ENCODE results near the gene NCLN. TPM values are rescaled to one million over a fixed set of nuclear protein-coding genes. Genes with fewer than 3 reads are reported as not detected.

The NCLN gene
- total RNA-seq, 2 experiments from 2014 or later: 49.6 to 51.9 TPM

DNA sequence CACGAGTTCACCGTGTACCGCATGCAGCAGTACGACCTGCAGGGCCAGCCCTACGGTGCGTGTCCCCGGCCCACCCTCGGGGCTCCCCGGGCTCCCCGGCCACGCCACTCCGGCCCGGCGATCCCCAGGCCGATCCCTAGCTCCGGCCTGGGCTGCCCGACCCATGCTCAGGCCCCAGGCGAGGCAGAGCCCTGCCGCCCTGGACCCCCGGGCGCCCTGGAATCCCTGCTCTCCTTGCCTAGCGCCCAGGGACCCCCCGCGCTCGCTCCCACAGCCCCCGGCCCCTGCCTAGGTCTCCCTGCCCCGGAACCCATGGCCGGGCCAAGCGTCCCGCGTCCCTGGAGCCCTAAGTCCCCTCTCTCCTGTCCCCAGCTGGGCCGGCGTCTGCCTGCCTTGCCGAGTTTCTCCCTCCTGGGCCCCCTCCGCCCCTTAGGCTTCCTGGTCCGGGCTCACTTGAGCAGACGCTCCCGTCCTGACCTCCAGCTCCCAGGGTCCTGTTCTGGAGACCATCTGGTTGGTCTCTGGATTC is 494 bp downstream of the NCLN start:
- CTCF ChIA-PET: no interaction called here
- H3K4me3 ChIP-seq (ENCODE audit: low read length): peak overlapping the region; percentile 59
- H3K9me3 ChIP-seq (ENCODE audit: control insufficient read depth in 1 of 2, insufficient read depth in 1 of 2, low read length in 2 of 2): no peaks in the 10 kb centered on the region
- POLR2A ChIA-PET: interaction anchor here (0.8 to 4.1 kb wide), 11 partner anchors 8 to 236 kb away, joined by 3 to 19 read pairs (median 4); no protein-coding TSS in a partner anchor
- Mint-ChIP-seq H3K4me1 (ENCODE audit: low read depth) (peaks cover 53% of the 10 kb centered on the region), H3K9me3 (no peaks in the 10 kb centered on the region), H3K27ac (peak overlapping the region; percentile 79), H3K27me3 (no peaks in the 10 kb centered on the region), H3K36me3 (ENCODE audit: low read depth) (peaks cover 43% of the 10 kb centered on the region), H3K4me3 (peak overlapping the region; percentile 87)
- TF ChIP-seq, protein P1, sequence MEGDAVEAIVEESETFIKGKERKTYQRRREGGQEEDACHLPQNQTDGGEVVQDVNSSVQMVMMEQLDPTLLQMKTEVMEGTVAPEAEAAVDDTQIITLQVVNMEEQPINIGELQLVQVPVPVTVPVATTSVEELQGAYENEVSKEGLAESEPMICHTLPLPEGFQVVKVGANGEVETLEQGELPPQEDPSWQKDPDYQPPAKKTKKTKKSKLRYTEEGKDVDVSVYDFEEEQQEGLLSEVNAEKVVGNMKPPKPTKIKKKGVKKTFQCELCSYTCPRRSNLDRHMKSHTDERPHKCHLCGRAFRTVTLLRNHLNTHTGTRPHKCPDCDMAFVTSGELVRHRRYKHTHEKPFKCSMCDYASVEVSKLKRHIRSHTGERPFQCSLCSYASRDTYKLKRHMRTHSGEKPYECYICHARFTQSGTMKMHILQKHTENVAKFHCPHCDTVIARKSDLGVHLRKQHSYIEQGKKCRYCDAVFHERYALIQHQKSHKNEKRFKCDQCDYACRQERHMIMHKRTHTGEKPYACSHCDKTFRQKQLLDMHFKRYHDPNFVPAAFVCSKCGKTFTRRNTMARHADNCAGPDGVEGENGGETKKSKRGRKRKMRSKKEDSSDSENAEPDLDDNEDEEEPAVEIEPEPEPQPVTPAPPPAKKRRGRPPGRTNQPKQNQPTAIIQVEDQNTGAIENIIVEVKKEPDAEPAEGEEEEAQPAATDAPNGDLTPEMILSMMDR (IDR thresholded peaks at IDR 0.05): no peak
- peaks cover 34% of the 10 kb centered on the region for H3K36me3 ChIP-seq (ENCODE audit: insufficient read depth, low read length)
- H3K4me1 ChIP-seq (ENCODE audit: insufficient read depth, low read length): peaks cover 90% of the 10 kb centered on the region
- H3K27me3 ChIP-seq (ENCODE audit: control insufficient read depth in 1 of 2, insufficient read depth in 2 of 2, low read length in 2 of 2): no peaks in the 10 kb centered on the region
- intact Hi-C loops (cut with DNase I, micrococcal nuclease): loop anchor here in 1 of 2 experiments (5.0 to 10.0 kb wide), 2 partner anchors 234 to 249 kb away; no protein-coding TSS in a partner anchor
- DNase-seq: peak in 1 of 14 experiments; percentile 53
- no peak for ATAC-seq (ENCODE audit: poor library complexity)
- H3K27ac ChIP-seq (ENCODE audit: low read depth in 1 of 2, low read length in 2 of 2): peak overlapping the region in 1 of 2 donors; percentile 46

DNA sequence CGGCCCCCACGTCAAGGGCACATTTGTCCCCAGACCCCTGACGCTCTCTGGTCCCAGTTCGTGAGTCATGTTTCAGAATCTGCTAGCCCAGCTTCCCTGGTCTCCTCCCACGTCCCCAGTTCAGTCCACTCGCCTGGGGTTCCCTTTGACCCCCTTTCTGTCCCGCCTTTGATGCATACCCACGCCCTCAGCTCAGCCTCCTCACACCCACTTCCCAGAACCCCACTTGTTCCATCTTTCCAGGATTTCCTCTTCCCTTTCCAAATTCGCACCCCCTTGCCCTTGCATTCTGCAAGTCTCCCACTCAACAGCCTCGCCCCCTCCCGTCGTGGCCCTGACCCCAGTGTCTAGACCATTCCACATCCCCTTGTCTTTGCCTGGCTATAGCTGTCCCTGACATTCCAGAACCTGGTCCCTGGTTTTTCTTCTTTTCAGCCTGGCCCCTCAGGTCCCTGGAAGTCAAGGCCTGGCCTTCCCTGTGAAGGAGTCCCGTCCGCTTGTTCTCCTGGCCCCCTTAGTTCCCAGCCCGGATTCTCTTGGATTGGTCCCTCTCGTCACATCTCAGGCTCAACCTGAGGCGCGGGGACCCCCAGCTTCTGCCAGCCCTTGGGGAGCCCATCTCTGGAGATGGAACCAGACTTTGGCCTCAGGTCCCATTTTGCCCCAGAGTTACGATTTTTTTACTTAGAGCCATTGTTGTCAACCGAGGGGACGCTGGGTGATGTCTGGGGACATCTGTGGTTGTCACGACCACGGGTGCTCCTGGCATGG is 1.3 kb downstream of the NCLN start:
- peak overlapping the region; percentile 59 for H3K4me3 ChIP-seq (ENCODE audit: low read length)
- H3K27me3 Mint-ChIP-seq: no peaks in the 10 kb centered on the region
- H3K9me3 Mint-ChIP-seq: no peaks in the 10 kb centered on the region
- peaks cover 38% of the 10 kb centered on the region for H3K36me3 Mint-ChIP-seq (ENCODE audit: low read depth)
- intact Hi-C loops (cut with DNase I, micrococcal nuclease): loop anchor here in 1 of 2 experiments (5.0 to 10.0 kb wide), 2 partner anchors 235 to 248 kb away; no protein-coding TSS in a partner anchor
- H3K9me3 ChIP-seq (ENCODE audit: control insufficient read depth in 1 of 2, insufficient read depth in 1 of 2, low read length in 2 of 2): no peaks in the 10 kb centered on the region
- peaks cover 30% of the 10 kb centered on the region for H3K36me3 ChIP-seq (ENCODE audit: insufficient read depth, low read length)
- peaks cover 53% of the 10 kb centered on the region for H3K4me1 Mint-ChIP-seq (ENCODE audit: low read depth)
- DNase-seq (no peak), ATAC-seq (ENCODE audit: poor library complexity) (no peak)
- ChIA-PET CTCF (no interaction called here), POLR2A (interaction anchor here (1.0 to 4.1 kb wide), 9 partner anchors 8 to 237 kb away, joined by 3 to 19 read pairs (median 5); partner anchors contain the start of gene S1PR4)
- no peak overlapping the region for H3K27ac ChIP-seq (ENCODE audit: low read depth in 1 of 2, low read length in 2 of 2)
- H3K4me3 Mint-ChIP-seq: peak overlapping the region; percentile 87
- TF ChIP-seq, protein P1 (IDR thresholded peaks at IDR 0.05): no peak
- peak overlapping the region; percentile 79 for H3K27ac Mint-ChIP-seq
- no peaks in the 10 kb centered on the region for H3K27me3 ChIP-seq (ENCODE audit: control insufficient read depth in 1 of 2, insufficient read depth in 2 of 2, low read length in 2 of 2)
- peaks cover 86% of the 10 kb centered on the region for H3K4me1 ChIP-seq (ENCODE audit: insufficient read depth, low read length)

DNA sequence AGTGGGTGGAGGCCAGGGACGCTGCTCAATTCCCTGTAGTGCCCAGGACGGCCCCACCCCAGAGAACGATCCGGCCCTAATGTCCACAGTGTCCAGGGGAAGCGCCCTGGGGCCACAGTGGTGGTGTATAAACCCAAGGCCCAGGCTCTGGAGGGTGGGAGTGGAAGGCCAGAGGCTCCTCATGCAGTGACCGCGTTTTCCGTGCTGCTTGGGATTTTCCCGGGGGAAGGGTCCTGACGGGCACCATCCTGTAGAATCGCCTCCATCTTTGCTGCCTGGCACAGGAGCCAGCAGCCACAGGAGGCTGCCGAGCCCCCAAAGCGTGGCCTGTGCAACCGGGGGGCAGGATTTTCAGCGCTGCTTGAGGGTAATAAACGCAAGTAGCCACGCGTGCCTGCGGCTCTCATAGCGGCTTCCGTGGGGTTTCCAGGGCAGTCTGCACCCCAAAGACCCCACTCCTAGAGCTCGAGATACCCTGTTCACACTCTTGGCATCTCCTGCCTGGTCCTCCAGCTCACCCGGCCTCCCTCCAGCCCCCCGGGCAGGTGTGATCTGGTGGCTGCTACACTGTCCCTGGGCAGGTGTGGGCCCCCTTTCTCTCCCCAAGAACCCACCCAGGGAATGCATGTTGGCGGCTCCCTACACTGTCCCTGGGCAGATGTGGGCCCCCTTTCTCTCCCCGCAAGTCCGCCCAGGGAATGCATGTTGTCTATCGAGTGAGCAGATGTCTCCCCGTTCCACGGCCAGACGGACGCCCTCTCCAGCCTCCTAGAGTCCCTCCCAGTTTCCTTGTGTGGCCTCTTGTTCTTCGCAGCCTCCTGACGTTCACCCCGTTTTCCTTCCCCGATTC is 2.2 kb downstream of the NCLN start:
- Histone ChIP-seq H3K27me3 (ENCODE audit: control insufficient read depth in 1 of 2, insufficient read depth in 2 of 2, low read length in 2 of 2) (no peaks in the 10 kb centered on the region), H3K27ac (ENCODE audit: low read depth in 1 of 2, low read length in 2 of 2) (no peak overlapping the region), H3K36me3 (ENCODE audit: insufficient read depth, low read length) (peaks cover 26% of the 10 kb centered on the region), H3K4me3 (ENCODE audit: low read length) (no peak overlapping the region), H3K4me1 (ENCODE audit: insufficient read depth, low read length) (peaks cover 79% of the 10 kb centered on the region), H3K9me3 (ENCODE audit: control insufficient read depth in 1 of 2, insufficient read depth in 1 of 2, low read length in 2 of 2) (no peaks in the 10 kb centered on the region)
- peaks cover 35% of the 10 kb centered on the region for H3K36me3 Mint-ChIP-seq (ENCODE audit: low read depth)
- CTCF ChIA-PET: no interaction called here
- POLR2A ChIA-PET: interaction anchor here (1.0 to 1.9 kb wide), 5 partner anchors 9 to 238 kb away, joined by 3 to 6 read pairs (median 5); partner anchors contain the start of gene S1PR4
- H3K4me1 Mint-ChIP-seq (ENCODE audit: low read depth): peaks cover 50% of the 10 kb centered on the region
- TF ChIP-seq, protein P1 (IDR thresholded peaks at IDR 0.05): no peak
- no peak for ATAC-seq (ENCODE audit: poor library complexity)
- no peak overlapping the region for H3K27ac Mint-ChIP-seq
- H3K27me3 Mint-ChIP-seq: no peaks in the 10 kb centered on the region
- H3K9me3 Mint-ChIP-seq: no peaks in the 10 kb centered on the region
- H3K4me3 Mint-ChIP-seq: peak overlapping the region; percentile 87
- no peak for DNase-seq
- intact Hi-C loops (cut with DNase I, micrococcal nuclease): loop anchor here in 1 of 2 experiments (5.0 to 10.0 kb wide), 2 partner anchors 236 to 247 kb away; no protein-coding TSS in a partner anchor

Measured in CD4-positive, alpha-beta T cell (primary cell).